Stimulated activated CD4-positive, alpha-beta T cell treated with anti-CD3 and anti-CD28 coated beads, Interleukin-15, amount 100 ng/mL, for 1 hour (primary cell): ENCODE measurements around the gene SOD2.
"Not testable (repeated sequence)": the region's sequence is repeated elsewhere in the genome, so short reads cannot be mapped to it uniquely, and the experiment has no call there.

Experiments used
- DNase-seq, 2 donors: peaks; one replicate each; pipeline ENCODE4 v3.0.0-alpha.2; 2020; ENCODE audit warnings: low read depth in 1 of 2, low spot score in 1 of 2

The SOD2 gene

DNA sequence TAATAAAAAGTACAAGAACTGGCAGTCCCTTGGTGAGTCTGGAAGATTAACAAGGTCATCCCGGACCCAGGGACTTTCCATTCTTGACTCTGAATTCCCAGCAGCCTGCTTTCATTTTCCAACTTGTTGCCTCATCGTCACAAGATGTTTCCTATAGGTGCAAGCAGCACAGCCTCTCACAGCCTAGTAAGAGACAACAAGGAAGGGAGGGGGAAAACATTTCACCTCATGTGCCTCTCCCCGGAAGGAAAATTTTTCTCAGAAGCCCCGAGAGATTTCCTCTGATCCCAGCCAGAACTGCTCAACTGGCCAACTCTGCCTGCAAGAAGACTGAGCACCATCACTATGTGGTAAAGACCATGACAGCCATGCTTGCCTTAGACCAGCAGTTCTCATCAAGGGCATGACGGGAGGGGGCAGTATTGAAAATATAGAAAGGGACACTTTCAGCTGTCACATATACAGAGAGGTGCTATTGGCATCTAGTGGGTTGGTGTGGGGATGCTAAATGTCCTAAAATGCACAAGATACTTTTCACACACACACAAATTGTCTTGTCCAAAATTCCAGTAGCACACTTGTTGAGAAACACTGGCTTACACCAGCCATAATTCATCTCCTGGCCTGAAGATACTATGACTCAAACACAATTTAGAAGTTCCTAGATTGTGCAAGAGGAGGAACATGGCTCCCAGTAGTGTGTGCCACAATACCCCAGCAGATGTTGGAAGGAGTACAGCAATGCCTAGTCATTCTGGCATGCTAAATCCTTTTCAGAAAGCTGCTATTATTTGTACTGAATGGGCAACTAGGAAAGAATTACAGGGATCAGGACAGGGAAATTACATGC, 23.4 kb upstream of the SOD2 start:
- DNase-seq = no peak

DNA sequence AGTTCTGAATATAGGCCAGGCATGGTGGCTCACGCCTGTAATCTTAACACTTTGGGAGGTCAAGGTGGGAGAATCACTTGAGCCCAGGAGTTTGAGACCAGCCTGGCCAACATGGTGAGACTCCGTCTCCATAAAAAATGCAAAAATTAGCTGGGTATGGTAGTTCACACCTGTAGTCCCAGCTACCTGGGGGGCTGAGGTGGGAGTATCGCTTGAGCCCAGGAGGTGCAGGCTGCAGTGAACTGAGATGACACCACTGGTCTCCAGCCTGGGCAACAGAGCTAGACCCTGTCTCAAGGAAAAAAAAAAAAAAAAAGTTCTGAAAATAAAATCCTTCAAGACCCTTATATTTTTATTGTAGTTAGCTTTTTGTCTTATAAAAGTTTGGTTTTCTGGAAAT, 22.6 kb upstream of the SOD2 start:
- DNase-seq = no peak

DNA sequence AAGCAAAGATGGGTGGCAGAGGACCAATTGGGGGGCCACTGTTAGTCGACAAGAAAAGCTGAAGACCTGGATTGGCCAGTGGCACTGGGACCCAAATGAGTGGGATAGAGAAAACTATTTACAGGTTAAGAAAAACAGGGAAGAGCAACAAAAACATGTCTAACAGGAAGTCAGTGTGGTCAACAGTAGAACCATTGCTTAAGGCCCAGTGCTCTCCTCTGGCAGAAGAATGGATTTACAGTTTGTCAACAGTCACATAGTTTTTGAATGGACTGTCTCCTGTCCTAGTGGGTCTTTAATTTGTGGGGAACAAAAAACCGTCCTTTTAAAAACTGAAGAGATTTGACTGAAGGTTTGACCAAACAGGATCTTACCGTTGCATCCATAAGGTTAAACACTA, 22.1 kb upstream of the SOD2 start:
- no peak for DNase-seq

DNA sequence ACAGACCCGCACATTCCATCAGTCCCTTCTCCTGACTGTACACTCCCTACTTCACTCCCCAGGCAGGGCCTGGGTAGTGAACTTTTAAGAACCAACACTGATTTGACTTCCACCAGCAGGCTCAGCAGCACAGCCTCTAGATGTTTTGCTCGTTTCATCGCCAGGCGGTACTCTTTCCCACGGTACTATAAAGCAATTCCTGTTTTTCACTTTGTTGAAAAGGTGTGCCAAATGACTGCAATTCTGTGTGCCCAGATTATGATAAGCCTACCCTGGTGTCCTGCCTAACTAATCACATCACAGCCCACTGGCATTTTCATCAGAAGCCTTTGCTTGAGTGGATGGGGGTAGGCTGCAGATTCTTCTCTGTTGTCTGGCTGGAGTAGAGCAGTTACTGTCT, 21.4 kb upstream of the SOD2 start:
- DNase-seq = no peak

DNA sequence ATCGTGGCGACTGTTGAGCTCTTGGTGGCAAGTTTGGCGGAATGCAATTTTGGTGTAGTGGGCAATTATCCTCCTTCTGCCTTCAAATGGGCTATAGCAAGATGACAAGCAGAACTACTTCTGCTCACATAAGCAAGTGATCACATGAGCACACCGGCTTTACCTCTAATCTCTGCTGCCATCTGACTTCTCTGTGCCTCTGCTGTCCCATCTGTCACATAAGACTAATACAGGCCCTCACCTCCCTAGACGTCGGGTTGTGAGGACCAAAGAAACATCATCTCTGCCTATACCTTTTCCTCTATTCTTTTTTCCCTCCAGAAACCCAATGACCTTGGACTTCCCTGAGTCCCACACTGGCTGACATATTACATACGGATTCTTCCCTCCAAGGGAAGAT, 20.9 kb upstream of the SOD2 start:
- DNase-seq = no peak

DNA sequence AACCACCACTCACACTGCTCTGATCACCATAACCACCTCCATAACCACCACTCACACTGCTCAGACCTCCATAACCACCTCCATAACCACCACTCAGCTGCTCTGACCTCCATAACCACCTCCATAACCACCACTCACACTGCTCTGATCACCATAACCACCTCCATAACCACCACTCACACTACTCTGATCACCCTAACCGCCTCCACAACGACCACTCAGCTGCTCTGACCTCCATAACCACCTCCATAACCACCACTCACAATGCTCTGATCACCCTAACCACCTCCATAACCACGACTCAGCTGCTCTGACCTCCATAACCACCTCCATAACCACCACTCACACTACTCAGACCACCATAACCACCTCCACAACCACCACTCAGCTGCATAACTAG, 19.3 kb upstream of the SOD2 start:
- not testable (repeated sequence) for DNase-seq

DNA sequence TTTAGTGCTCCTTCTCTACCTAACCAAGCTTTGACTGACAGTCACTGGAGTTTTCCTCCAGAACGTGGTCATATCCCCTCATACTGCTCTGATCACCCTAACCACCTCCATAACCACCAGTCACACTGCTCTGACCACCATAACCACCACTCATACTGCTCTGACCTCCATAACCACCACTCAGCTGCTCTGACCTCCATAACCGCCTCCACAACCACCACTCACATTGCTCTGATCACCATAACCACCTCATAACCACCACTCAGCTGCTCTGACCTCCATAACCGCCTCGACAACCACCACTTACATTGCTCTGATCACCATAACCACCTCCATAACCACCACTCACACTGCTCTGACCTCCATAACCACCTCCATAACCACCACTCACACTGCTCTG, 17.6 kb upstream of the SOD2 start:
- DNase-seq = not testable (repeated sequence)

DNA sequence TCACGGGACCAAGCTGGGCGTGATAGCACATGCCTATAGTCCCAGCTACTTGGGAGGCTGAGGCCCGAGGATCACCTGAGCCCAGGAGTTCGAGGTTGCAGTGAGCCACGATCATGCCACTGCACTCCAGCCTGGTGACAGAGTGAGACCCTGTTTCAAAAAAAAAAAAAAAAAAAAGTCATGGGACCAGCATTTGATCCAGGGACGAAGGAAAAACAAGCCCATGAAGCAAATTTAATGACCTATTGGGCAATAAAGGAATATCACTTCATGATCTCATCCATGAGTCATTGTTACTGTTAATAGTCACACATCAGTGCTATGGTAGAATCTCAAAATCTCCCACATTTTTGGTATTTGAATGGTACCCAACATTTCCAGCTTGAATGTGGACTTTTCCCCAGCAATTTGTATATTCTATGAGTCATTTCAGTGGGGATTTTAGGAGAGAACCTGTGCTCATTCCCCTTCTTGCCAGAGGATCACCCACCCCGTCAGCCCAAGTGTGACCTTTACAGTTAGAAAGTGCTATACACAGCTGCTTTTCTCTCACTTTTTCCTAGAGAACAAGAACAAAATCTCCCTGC, 8.5 kb upstream of the SOD2 start:
- no peak for DNase-seq

DNA sequence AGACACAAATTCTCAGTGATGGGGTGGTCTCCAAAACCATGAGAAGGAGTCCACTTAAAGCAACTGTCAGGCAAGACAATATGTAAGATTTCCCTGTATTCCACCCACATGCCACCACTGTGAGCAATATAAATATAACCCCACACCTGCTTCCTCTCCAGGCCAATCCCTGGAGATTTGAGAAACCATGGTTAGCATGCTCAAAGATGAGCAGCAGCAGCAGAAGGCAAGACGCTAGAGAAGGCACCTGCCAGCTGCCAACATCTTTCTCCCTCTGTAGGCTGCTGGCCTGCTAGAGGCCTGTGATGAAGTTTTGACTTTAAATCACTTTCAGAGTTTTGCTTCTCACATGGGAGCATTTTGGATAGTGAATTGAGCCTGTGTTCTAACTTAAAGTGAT, 7.9 kb upstream of the SOD2 start:
- no peak for DNase-seq

DNA sequence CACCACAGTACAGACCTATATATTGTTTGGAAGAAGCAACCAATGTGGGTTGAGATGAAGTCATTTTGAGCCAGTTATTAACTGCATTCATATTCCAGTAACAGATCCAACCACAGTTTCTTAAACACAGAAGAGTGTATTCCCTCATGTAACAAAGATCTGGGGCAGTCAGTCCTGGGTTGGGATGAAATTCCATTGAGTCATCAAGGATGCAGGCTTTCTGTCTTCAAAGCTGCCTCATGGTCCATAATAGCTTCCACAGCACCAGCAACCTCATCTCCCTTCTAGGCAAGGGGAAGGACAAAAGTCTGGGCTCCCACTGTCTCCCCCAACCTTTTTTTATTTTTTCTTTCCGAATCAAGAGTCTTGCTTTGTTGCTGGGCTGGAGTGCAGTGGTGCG, 2.9 kb upstream of the SOD2 start:
- no peak for DNase-seq

DNA sequence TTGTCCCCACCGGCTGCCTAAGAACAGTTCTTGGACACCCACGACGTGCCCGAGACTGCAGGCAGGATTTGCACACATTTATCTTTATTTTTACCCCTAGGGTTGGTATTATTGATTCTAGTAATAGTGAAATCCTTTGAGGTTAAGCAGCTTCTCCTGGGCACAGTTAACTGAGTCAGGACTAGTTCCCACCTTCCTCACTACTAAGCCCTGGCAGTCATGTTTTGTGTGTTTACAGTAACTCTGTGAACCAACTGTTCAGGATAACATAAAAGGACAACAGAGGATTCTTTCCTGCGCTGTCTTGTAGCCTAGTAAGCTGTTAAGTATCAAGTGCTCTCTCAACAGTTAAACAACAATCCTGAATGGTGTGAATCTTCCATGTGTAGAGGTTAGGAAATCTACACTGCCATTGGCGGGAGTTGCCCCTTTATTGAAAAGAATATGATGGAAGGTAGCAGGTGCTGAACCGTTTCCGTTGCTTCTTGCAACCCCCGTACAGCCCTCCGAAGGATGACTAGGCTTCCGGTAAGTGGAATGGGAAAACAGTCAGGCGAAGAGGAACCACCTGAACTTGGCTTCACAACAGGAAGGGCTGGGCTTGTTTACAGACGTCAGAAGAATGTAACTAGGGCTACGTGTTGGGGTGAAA, 979 bp upstream of the SOD2 start:
- DNase-seq = peak in 1 of 2 donors; percentile 11

DNA sequence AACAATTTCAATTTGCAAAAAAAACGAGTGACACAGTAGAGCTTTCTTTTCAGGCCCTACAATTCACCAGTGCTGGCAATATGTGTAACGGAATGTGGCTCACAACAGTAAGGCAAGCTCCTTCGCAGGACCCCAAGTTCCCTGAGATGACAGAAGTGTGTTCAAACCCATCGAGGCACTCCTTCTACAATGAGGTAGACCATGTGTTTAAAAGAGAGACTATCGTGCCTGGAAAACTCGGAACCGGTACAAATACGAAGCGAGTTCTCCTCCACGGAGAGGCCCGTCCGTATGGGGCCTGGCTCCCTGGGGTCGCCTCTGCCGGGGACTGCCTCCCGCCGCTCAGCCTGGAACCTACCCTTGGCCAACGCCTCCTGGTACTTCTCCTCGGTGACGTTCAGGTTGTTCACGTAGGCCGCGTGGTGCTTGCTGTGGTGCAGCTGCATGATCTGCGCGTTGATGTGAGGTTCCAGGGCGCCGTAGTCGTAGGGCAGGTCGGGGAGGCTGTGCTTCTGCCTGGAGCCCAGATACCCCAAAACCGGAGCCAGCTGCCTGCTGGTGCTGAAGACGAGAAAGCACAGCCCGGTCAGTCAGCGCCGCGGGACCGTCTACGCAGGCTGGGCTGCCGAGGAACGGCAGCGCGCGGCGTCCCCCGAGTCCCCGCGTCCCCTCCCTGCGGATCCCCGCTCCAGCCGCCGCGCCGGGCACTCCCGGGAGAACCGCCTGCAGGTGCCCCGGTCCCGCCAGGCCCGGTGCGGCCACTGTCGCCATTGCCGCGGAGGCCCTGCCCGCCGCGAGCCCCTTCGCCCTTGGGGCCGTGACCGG, 526 bp downstream of the SOD2 start:
- peak; percentile 35 to 41 for DNase-seq

DNA sequence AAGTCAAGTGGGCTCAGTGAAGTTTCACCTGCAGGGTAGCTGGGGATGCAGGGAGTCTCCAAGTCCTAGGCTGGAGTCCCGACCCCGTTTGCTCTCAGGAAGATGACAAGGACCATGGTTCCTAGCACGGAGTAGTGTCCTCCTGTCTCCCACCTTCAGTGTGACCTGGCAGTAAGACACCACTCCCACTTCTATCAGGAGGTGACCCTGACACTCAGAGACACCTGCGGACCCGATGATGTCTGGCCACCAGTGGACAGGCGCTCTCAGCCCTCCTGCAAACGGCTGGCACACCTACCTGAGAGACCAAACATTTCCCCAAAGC, 1.1 kb downstream of the SOD2 start:
- no peak for DNase-seq

DNA sequence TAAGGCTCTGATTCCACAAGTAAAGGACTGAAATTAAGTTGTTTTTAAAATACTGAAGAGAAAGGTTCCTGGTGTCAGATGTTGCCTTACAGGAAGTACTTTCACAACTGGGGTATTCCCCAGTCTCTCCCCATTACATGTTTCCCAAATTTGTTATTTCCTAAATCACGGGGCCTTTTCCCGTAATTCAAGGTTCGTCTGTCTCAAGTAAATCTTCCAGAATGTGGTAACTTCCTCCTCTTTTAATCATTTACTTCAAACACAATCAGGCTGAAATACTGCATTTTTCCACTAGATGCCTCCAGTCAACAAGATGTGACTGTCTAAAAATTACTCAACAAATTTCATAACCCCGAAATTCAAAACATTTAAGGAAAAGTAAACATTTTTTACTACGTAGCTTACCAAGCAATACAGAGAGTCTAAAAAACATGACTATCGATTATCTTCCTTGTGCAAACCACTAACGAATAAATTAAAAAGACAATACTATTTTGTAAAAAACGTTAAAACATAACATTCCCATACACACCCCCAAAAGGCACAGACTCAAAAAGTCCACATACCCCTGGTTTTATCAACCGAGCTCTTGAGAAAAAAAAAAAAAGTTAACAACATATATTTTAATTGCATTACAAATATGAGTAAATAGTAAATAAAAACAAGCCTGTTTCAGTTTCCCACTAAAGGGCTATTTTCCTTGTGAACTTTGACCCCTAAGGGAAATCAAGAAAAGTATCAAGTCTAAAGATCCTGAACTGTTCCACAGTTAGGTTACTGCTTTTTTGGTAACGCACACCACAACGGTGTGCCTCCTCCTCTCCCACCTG, 1.7 kb downstream of the SOD2 start:
- DNase-seq = no peak

DNA sequence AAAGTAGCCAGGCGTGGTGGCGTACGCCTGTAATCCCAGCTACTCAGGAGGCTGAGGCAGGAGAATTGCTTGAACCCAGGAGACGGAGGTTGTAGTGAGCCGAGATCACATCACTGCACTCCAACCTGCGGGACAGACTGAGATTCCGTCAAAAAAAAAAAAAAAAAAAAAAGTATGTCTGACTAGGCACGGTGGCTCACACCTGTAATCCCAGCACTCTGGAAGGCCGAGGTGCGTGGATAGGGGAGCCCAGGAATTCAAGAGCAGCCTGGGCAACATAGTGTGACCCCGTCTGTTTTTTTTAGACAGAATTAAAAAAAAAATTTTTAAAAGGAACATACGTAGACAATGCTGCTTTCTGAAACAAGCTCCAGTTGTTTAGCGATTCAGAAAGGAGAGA, 2.9 kb downstream of the SOD2 start:
- not testable (repeated sequence) for DNase-seq

DNA sequence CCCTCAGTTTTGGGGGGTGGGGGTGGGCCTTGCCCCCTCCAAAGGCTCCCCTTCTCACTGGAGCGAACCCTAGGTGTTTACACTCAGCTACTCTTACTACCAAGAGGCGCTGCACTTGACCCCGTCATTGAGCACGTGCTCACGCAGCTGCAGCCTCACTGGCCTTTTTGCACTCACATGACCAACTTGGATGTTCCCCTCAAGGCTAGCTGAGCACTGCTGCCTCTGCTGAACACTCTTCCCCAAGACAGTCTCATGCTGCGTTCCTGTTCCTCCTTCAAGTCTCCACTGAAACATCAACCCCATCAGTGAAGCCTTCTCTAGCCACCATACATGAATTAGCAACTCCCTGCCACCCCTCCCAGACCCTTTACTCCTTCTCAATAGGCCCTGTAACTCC, 4.0 kb downstream of the SOD2 start:
- no peak for DNase-seq

DNA sequence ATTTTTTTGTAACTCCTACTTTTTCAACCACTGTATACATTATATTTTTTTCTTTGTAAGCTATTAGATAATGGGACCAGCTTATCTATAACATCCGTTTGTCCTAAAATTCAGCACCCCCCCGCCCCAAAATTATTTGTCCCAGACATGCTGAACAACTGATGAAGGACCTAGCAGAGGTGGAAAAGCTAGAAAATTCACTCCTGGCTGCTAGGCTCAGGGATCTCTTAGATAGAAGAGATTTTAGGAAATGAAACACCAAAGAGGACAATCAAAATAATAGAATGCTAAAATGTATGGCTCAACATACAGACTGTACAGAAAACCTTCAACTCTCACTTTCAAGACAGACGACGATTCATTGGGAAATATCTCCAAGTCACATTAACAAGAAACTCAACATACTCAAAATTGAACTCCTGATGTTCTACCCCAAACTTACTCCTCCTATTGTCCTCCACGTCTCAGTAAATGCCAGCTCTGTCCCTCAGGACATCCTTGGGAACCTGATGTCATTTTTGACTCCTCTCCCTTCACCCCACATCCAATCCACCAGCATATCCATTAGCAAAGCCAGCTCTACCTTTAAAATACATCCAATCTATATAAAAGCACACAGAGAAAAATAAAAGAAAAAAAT, 4.7 kb downstream of the SOD2 start:
- no peak for DNase-seq

DNA sequence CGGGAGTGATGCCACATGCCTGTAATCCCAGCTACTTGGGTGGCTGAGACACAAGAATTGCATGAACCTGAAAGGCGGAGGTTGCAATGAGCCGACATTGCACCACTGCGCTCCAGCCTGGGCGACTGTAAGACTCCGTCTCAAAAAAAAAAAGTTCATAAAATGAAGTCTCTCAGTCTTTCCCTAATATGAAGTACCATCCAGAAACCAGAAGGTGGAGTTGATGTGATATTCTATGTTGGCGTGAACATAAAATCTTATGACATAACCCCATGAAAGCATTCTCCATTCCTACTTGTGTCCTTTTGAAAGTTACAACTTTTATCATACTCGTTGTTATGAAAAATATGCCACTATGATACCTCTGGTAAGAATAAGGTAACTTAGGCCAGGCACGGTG, 5.7 kb downstream of the SOD2 start:
- DNase-seq = no peak

DNA sequence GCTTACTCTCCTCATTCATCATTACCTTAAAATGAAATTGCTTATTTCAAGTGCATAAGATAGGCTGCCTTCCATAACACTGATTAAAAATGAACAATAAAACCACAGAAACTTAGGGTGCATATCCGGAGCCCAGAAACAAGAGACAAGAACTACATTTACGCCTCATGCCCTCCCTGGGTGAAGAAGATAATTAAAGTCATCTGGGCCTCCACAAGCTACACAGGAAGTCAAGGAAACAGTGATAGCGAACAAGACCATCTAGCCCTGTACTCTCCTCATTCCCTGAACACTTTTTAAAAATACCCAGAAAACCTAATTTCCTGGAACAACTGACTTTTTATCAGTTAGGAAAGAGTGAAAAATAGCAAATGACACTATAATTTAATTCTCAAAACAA, 6.3 kb downstream of the SOD2 start:
- DNase-seq = no peak

DNA sequence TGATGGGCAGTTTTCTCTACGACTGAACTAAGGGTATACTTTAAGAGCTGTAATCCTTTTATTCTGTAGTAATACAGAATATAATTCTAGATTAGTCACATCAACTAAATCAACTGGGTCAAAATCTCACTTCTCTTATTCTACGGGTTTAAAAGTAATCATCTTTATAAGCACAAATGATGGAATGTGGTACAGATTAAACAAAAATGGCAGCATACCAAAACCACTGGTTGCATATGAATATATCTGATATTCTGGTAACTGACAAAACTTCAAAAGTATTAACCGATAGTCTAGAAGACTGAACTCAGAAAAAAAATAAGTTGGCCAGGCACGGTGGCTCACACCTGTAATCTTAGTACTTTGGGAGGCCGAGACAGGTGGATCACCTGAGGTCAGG, 7.0 kb downstream of the SOD2 start:
- DNase-seq = no peak

DNA sequence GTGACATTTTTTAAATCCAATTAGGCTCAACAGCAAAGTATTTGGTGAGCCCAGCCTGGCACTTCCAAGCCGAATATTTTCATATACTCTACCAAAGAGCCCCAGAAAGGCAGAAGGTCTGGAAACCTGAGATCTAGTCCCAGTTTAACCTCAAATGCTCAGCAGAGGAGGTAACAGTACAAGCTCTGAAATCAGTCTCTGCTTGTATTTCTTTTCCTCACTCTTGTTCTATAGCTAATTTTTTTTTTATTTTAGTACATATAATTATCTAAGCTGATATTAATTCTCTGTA, 9.1 kb downstream of the SOD2 start:
- no peak for DNase-seq
